ENCODE data around the gene RPP30.
"Not testable (repeated sequence)": the region's sequence is repeated elsewhere in the genome, so short reads cannot be mapped to it uniquely, and the experiment has no call there.

Gene RPP30

DNA sequence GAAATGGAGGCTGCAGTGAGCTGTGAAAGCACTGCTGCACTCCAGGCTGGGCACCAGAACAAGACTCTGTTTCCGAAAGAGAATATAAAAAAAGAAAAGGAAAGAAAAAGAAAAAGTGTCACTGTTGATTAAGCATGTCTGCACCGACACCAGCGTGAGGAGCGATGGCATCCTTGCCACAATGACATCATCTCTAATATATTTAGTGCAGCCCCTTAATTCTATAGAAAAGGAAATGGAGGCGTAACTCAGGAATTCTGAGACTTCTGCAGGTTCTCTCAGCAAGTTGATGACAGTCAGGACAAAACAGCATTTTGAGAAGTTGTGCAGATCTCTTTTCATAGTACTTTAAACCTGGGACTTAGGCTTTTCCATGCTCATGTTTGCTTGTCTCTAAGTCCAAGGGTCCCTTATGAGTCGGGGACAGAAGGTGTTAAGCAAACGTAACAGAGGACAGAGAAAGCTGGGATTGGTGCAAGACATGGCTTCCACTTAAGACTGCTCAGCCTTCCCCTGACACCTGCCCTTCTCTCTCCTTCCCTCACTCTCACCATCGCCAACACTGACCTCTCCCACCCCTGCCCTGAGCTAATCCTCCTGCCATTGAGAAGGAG is 66.0 kb downstream of the RPP30 start:
- no peak for DNase-seq (ENCODE audit: low read depth, low spot score)
- POLR2A ChIA-PET: no interaction called here
- CTCF ChIA-PET: no interaction called here
- no peak overlapping the region for H3K4me3 ChIP-seq (ENCODE audit: low read depth, low read length)
- TF ChIP-seq, protein P1, sequence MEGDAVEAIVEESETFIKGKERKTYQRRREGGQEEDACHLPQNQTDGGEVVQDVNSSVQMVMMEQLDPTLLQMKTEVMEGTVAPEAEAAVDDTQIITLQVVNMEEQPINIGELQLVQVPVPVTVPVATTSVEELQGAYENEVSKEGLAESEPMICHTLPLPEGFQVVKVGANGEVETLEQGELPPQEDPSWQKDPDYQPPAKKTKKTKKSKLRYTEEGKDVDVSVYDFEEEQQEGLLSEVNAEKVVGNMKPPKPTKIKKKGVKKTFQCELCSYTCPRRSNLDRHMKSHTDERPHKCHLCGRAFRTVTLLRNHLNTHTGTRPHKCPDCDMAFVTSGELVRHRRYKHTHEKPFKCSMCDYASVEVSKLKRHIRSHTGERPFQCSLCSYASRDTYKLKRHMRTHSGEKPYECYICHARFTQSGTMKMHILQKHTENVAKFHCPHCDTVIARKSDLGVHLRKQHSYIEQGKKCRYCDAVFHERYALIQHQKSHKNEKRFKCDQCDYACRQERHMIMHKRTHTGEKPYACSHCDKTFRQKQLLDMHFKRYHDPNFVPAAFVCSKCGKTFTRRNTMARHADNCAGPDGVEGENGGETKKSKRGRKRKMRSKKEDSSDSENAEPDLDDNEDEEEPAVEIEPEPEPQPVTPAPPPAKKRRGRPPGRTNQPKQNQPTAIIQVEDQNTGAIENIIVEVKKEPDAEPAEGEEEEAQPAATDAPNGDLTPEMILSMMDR (IDR thresholded peaks at IDR 0.05; ENCODE audit: insufficient read depth, low read length, missing control alignments): no peak

DNA sequence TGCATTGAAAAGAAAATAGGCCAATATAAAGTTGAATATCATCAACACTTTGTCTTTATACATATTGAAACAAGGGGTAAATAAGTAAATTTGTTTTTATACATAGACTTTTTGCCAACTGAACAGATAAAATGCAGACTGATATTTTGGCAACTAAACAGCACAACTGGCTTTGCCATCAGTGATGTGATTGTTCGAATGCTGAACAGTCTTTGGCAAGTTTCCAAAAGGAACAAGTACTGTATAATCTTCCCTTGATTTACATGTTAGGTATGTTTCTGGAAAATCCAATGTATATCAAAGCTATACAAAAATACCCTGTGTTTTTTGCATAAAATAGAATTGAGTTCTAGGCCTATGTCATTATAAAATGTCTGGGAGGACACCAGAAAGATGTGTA is 67.3 kb downstream of the RPP30 start:
- TF ChIP-seq, protein P1 (IDR thresholded peaks at IDR 0.05; ENCODE audit: insufficient read depth, low read length, missing control alignments): no peak
- ChIA-PET CTCF (interaction anchor here (1.2 kb wide), 1 partner anchor 30 kb away, joined by 4 read pairs; no protein-coding TSS in a partner anchor), POLR2A (no interaction called here)
- H3K4me3 ChIP-seq (ENCODE audit: low read depth, low read length): no peak overlapping the region
- no peak for DNase-seq (ENCODE audit: low read depth, low spot score)

DNA sequence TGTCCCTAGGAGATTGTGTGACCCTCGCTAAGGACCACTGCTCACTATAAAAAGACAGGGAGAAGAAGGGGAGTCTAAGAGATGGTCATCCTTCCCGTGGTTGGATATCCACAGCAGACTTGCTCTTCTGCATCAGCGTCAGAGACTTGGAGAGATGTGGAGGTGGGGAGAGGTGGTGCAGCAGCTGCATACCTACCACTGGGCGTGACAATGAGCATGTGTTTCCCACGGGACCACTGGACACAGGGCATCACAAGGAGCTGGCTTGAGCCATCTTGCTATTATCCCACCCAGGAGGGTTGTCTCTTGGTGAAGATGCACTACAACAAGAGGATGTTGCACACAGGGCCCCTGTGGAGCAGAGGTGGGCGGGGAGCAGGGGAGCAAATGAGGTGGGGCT is 67.9 kb downstream of the RPP30 start:
- no peak overlapping the region for H3K4me3 ChIP-seq (ENCODE audit: low read depth, low read length)
- ChIA-PET POLR2A (no interaction called here), CTCF (interaction anchor here (1.2 kb wide), 1 partner anchor 30 kb away, joined by 4 read pairs; no protein-coding TSS in a partner anchor)
- DNase-seq (ENCODE audit: low read depth, low spot score): no peak
- TF ChIP-seq, protein P1 (IDR thresholded peaks at IDR 0.05; ENCODE audit: insufficient read depth, low read length, missing control alignments): no peak

DNA sequence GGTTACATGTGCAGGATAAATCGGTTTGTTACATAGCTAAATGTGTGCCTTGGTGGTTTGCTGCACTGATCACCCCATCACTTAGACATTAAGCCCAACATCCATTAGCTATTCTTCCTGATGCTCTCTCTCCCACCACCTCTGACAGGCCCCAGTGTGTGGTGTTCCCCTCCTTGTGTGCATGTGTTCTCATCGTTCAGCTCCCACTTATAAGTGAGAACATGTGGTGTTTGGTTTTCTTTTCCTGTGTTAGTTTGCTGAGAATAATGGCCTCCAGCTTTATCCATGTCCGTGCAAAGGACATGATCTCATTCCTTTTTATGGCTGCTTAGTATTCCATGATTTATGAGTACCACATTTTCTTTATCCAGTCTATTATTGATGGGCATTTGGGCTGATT is 71.2 kb downstream of the RPP30 start:
- CTCF ChIA-PET: interaction anchor here (1.4 kb wide), 1 partner anchor 9 kb away, joined by 3 read pairs; no protein-coding TSS in a partner anchor
- DNase-seq (ENCODE audit: low read depth, low spot score); POLR2A ChIA-PET; H3K4me3 ChIP-seq (ENCODE audit: low read depth, low read length): not testable (repeated sequence)

DNA sequence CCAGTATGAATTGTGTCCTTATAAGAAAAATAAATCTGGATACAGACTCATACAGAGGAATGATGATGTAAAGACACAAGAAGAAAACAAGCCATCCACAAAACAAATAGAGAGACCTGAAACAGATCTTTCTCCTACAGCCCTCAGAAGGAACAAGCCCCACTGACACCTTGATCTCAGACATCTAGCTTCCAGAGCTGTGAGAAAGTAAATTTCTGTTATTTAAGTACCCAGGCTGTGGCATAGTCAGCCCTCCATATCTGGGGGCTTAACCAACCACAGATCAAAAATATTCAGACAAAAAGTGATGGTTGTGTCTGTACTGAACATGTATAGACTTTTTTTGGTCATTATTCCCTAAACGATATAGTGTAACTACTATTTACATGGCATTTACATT is 73.0 kb downstream of the RPP30 start:
- no peak for DNase-seq (ENCODE audit: low read depth, low spot score)
- ChIA-PET POLR2A (interaction anchor here (2.7 kb wide), 1 partner anchor 16 kb away, joined by 6 read pairs; no protein-coding TSS in a partner anchor), CTCF (interaction anchor here (1.8 kb wide), 1 partner anchor 14 kb away, joined by 4 read pairs; no protein-coding TSS in a partner anchor)
- no peak overlapping the region for H3K4me3 ChIP-seq (ENCODE audit: low read depth, low read length)
- TF ChIP-seq, protein P1 (IDR thresholded peaks at IDR 0.05; ENCODE audit: insufficient read depth, low read length, missing control alignments): no peak

DNA sequence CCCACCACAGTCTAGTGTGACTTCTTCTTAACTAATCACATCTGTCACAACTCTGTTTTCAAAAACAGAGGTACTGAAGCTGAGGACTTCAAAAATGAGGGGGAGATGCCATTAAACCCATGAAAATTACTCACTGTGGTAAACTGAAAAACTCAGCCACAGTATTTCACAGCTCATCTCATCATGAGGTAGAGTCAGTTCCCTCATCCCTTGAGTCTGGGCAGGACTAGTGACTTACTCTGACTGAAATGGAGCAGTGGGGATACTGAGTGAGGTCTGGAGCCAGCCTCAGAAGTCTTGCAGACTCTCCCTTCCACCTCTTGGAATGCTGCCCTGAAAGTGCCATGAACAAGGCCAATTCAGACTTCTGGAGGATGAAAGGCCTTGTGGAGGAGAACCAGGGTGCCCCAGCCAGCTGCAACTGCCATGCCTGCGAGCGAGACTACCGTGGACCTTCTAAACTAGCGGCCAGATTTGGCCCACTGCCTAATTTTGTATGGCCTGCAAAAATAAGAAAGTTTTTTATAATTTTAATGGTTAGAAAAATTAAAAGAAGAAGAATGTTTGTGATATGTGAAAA is 73.8 kb downstream of the RPP30 start:
- CTCF ChIA-PET: interaction anchor here (0.9 to 2.0 kb wide), 3 partner anchors 13 to 306 kb away, joined by 3 to 6 read pairs (median 4); no protein-coding TSS in a partner anchor
- POLR2A ChIA-PET: interaction anchor here (2.7 kb wide), 1 partner anchor 15 kb away, joined by 6 read pairs; no protein-coding TSS in a partner anchor
- H3K4me3 ChIP-seq (ENCODE audit: low read depth, low read length): no peak overlapping the region
- DNase-seq (ENCODE audit: low read depth, low spot score): no peak
- TF ChIP-seq, protein P1 (IDR thresholded peaks at IDR 0.05; ENCODE audit: insufficient read depth, low read length, missing control alignments): no peak

All from AG04449 (cell line).